Mucosa of descending colon (tissue), 3 donors: ENCODE data around the gene SUSD6. TPM values are rescaled to one million over a fixed set of nuclear protein-coding genes. Genes with fewer than 3 reads are reported as not detected.
A peak's percentile ranks its signal among the peaks of the same experiment; 100 is the strongest.

Source experiments
- ATAC-seq: fragments of 200-7000 bp; cut with Tn5 transposase; one replicate; pipeline ENCODE4 v1.9.1; 2020; ENCODE audit warnings: mild to moderate bottlenecking, moderate library complexity
- DNase-seq, 3 donors: peaks; one replicate each; pipeline ENCODE4 v3.0.0-alpha.2; 2020
- H3K36me3 ChIP-seq: fragments of 200-600 bp; one replicate; pipeline ENCODE4 v1.8.0; 2021; ENCODE audit warnings: low read depth, mild to moderate bottlenecking
- H3K4me1 ChIP-seq: fragments of 200-600 bp; one replicate; pipeline ENCODE4 v1.8.0; 2021; ENCODE audit warnings: low read depth, mild to moderate bottlenecking
- H3K4me3 ChIP-seq: fragments of 200-600 bp; one replicate; pipeline ENCODE4 v1.8.0; 2021; ENCODE audit warnings: mild to moderate bottlenecking
- H3K9me3 ChIP-seq: fragments of 200-600 bp; one replicate; pipeline ENCODE4 v1.8.0; 2021; ENCODE audit warnings: mild to moderate bottlenecking
- CTCF ChIP-seq: fragments of 200-600 bp; IDR thresholded peaks from one replicate; pipeline ENCODE4 v1.8.0; 2022; ENCODE audit warnings: antibody characterized with exemption, mild to moderate bottlenecking
- intact Hi-C, 2 donors: fragments of 100-400 bp; cut with DNase I in 1 of 2; cut with micrococcal nuclease in 1 of 2; formaldehyde crosslinking; loops; one replicate each; pipeline versions ENCODE4 v1.11.0 to v1.11.1; 2022; cut with DNase I, micrococcal nuclease
- total RNA-seq, 3 donors: library from RNA; stranded (reverse); fragmentation: NEBNext Ultra II Directional in 2 of 3; extraction: Animal tissue kit (Norgen Biotek cat#: 25700) in 2 of 3; gene quantifications; one replicate each; pipeline versions ENCODE4 v1.2.1 to v1.2.4, GENCODE V29; 2021 to 2023
- donor health status: DM: no; HTN: no; CAD: no; lungs with moderate emphysema.
- donor health status: DM: no; HTN: no; CAD: no.
- donor health status: DM: no; HTN: yes; CAD: no.

SUSD6 gene
- total RNA-seq, 3 donors from 2014 or later = 56.3 to 98.3 (median 95.6) TPM

GRCh38 chr14:69582212-69582611 is 29.2 kb upstream of the SUSD6 start:
- Histone ChIP-seq H3K4me1 (peaks cover 5% of the 10 kb centered on the region), H3K9me3 (no peaks in the 10 kb centered on the region), H3K4me3 (no peak overlapping the region), H3K36me3 (no peaks in the 10 kb centered on the region)
- no peak for TF ChIP-seq CTCF
- intact Hi-C loops = loop anchor here in 1 of 2 donors (5.0 kb wide), 1 partner anchor 145 kb away; no protein-coding TSS in a partner anchor
- DNase-seq (no peak), ATAC-seq (no peak)

GRCh38 chr14:69582829-69583228 is 28.6 kb upstream of the SUSD6 start:
- Histone ChIP-seq H3K9me3 (no peaks in the 10 kb centered on the region), H3K4me1 (peaks cover 8% of the 10 kb centered on the region), H3K36me3 (no peaks in the 10 kb centered on the region), H3K4me3 (no peak overlapping the region)
- intact Hi-C loops = loop anchor here in 1 of 2 donors (5.0 kb wide), 1 partner anchor 144 kb away; no protein-coding TSS in a partner anchor
- ATAC-seq (no peak), DNase-seq (no peak)
- TF ChIP-seq CTCF = no peak

- H3K36me3 ChIP-seq = no peaks in the 10 kb centered on the region
- intact Hi-C loops = loop anchor here in 1 of 2 donors (5.0 kb wide), 1 partner anchor 143 kb away; no protein-coding TSS in a partner anchor
- DNase-seq (no peak), ATAC-seq (no peak)
- H3K9me3 ChIP-seq = no peaks in the 10 kb centered on the region
- H3K4me1 ChIP-seq = peaks cover 15% of the 10 kb centered on the region
- no peak overlapping the region for H3K4me3 ChIP-seq
- TF ChIP-seq CTCF = no peak
These were observed 27.0 kb upstream of the SUSD6 start for GRCh38 chr14:69584389-69584788.

- Histone ChIP-seq H3K9me3 (no peaks in the 10 kb centered on the region), H3K4me1 (peaks cover 15% of the 10 kb centered on the region), H3K4me3 (no peak overlapping the region), H3K36me3 (no peaks in the 10 kb centered on the region)
- ATAC-seq (no peak), DNase-seq (no peak)
- intact Hi-C loops = loop anchor here in 1 of 2 donors (5.0 kb wide), 1 partner anchor 141 kb away; no protein-coding TSS in a partner anchor
- TF ChIP-seq CTCF = no peak
These were observed 25.0 kb upstream of the SUSD6 start for GRCh38 chr14:69586404-69586803.

- H3K9me3 ChIP-seq = no peaks in the 10 kb centered on the region
- DNase-seq (peak; percentile 74 to 84 (median 81)), ATAC-seq (peak; percentile 96)
- no peak overlapping the region for H3K4me3 ChIP-seq
- H3K36me3 ChIP-seq = no peaks in the 10 kb centered on the region
- H3K4me1 ChIP-seq = peaks cover 15% of the 10 kb centered on the region
- intact Hi-C loops = loop anchor here in 1 of 2 donors (5.0 kb wide), 1 partner anchor 140 kb away; no protein-coding TSS in a partner anchor
- TF ChIP-seq CTCF = no peak
These were observed 24.0 kb upstream of the SUSD6 start for GRCh38 chr14:69587389-69587788.

- ATAC-seq (no peak), DNase-seq (no peak)
- intact Hi-C loops = no loop called here
- H3K4me1 ChIP-seq = peaks cover 15% of the 10 kb centered on the region
- no peaks in the 10 kb centered on the region for H3K9me3 ChIP-seq
- no peak overlapping the region for H3K4me3 ChIP-seq
- no peak for TF ChIP-seq CTCF
- H3K36me3 ChIP-seq = no peaks in the 10 kb centered on the region
These were observed 20.1 kb upstream of the SUSD6 start for GRCh38 chr14:69591317-69591716.
